HuH-7 (cell line): Measurements from ENCODE around the gene PRRT3.

Experiments used
- DNase-seq: peaks from one replicate; pipeline ENCODE4 v3.0.0; 2011; ENCODE audit warnings: low spot score

Gene PRRT3

DNA sequence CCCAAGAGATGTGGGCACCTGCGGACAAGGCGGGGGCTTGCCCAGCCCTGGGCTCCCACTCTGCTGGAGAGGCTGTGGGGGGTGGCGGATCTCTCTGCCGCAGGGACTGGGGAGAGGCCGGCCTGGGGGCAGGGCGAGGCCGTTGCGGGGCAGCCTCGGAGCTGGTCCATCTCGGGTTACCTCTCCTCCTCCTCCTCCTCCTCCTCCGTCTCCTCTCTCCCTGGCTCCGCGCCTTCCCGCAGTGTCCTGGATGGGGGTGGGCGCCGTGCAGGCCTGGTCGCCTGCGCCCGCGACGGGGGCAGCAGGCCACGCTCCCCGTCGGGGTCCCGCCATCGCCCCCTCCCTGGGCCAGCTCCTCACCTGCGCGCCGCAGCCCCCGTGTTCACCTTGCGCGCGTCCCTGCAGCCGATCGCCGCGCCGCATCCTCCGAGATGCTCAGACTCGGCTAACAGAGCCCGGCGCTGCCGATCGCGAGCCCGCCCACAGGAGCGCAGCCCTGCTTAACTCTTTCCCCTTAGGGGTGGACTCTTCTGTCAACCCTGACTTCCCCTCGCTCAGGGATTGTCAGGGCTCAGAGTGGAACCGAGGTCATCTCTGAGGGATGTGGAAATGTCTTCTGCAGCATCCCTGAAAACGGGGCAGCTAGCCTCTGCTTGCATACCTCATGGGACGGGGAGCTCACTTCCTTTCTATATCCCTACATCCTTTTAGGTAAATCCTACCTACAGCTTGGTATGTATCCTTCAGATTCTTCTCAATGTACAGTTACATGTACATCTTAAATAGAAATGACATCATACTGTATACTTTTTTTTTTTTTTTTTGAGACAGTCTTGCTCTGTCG is at the start of gene PRRT3:
Gene PRRT3 (minus strand): TSS at position 447 of the 844 bp plus-strand sequence. CDS start 2,293 bp downstream, outside the sequence.
- peak; percentile 83 for DNase-seq

DNA sequence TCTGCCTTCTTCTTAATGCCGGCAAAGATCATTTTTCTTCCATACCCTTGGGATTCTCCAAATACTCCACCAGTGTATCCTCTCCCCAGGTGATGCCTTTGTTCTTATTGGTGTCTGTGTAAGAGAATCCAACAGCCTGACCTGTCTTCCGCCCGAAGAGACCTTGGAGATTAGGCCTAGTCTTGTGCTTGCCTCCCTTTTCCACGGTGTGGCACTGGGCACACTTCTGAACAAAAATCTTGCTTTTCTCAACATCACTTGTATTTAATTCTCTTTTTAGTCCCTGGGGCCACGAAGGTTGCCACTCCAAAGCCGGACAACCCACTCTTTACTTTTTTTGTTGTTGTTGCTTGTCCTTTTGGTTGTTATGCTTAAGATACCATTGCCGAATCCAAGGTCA is 48.5 kb upstream of the PRRT3 start:
- DNase-seq = no peak

DNA sequence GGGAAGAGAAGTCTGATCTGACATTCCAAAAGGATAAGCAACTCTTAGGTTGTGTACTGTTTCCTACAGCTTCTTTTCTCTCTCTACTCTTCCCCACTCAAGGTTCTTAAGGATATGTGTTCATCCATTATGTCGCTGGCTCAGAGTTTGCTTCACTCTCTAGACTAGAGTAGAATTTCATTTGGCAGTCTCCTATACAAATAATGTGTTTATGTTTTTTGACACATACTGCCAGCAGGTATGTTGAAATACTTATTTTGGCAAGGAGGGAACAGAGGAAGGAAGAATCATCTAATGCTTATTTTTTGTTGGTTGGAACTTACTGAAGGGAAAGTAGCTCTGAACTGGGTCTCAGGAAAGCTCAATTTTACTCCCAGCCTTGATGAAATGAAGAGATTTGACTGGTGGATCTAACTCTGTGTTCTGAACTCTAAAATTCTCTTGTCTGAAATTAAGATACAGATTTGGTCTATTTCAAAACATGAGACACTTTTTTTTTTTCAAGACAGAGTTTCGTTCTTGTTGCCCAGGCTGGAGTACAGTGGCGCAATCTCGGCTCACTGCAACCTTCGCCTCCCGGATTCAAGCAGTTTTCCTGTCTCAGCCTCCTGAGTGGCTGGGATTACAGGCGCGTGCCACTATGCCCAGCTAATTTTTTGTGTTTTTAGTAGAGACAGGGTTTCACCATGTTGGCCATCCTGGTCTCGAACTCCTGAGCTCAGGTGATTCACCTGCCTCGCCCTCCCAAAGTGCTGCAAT is 42.1 kb upstream of the PRRT3 start:
- DNase-seq = no peak

DNA sequence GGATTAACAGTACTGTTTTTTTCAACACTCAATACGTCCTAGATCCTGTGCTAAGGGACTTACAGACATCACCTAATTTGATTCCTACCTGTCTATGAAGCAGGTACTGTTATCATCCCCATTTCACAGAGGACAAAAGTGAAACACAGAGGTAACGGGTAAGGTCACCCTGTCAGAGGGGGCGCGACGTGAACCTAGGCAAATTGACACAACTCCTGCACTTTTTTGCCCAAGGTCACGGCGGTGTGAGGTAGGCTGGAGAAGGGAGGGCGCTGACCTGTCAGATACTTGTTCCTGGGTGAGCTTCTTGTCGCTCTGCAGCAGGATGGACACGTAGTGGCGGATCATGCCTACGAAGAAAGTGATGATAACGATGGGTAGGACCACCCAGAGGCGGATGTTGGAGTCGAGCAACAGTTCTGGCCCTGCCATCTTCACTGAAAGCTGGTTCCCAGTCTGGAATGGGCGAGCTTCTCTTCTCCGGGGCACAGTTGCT is 34.1 kb upstream of the PRRT3 start:
- DNase-seq = no peak

DNA sequence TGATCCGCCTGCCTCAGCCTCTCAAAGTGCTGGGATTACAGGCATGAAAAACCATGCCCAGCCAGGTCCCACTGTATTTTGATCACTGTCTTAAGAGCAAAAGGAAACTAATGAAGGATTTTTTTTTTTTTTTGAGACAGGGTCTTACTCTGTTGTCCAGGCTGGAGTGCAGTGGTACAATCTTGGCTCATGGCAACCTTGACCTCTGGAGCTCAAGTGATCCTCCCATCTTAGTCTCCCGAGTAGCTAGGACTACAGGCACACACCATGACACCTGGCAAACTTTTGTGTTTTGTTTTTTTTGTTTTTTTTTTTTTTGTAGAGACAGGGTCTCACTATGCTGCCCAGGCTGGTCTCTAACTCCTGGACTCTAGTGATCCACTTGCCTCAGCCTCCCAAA is 28.0 kb upstream of the PRRT3 start:
- DNase-seq = no peak

GRCh38 chr3:9978710-9979305 is 26.6 kb upstream of the PRRT3 start:
- DNase-seq = no peak

GRCh38 chr3:9976721-9977709 is 24.8 kb upstream of the PRRT3 start:
- DNase-seq = peak; percentile 72

DNA sequence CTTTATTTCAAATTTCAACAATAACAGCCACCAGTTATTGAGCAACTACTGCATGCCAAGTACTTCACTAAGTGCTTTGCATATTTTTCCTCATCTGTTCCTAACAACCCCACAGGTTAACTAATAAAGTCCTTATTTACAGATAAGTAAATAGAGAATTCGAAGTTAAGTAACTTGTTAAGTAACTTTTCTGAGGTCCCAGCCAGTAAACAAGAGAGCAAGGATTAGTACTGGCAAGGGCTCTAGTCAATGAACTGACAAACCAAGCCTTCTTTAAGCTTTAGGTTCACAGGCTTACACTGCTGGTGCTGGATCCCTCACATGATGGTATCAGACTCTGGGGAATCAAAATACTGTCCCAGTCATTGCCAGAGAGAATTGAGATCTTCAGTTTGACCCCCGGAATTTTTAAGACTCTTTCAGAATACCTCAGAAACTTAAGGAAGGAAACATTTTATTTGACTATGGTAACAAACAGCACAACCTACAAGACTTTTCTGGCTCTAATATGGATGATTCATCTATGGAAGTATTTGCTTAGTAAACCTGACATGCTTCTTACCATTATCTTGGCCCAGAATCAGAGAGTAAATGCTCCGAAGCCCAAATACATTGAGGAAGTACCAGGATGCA is 17.9 kb upstream of the PRRT3 start:
- no peak for DNase-seq

DNA sequence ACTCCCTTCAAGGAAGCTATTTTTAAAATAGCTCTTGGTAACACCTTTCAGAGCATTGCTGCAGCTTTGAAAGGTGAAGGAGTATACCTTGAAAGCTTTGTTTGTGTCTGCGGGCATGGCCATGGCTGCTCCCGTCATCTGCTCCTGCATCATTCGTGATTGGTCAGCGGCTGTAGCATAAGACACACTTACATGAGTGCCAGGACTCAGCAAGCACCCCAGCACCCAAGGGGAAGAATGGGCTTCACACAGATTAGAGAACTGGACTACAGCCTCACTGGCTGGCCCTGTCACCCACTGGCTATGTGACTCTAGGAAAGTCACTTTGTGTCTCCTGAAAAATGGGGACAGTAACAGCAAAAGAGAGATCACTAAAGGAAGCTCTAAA is 17.4 kb upstream of the PRRT3 start:
- DNase-seq = no peak

- DNase-seq = no peak
Observed at GRCh38 chr3:9966841-9967240, 14.6 kb upstream of the PRRT3 start.

- DNase-seq = no peak
Observed at GRCh38 chr3:9965200-9965875, 13.1 kb upstream of the PRRT3 start.

- DNase-seq = no peak
Observed at GRCh38 chr3:9957214-9957613, 5.0 kb upstream of the PRRT3 start.

DNA sequence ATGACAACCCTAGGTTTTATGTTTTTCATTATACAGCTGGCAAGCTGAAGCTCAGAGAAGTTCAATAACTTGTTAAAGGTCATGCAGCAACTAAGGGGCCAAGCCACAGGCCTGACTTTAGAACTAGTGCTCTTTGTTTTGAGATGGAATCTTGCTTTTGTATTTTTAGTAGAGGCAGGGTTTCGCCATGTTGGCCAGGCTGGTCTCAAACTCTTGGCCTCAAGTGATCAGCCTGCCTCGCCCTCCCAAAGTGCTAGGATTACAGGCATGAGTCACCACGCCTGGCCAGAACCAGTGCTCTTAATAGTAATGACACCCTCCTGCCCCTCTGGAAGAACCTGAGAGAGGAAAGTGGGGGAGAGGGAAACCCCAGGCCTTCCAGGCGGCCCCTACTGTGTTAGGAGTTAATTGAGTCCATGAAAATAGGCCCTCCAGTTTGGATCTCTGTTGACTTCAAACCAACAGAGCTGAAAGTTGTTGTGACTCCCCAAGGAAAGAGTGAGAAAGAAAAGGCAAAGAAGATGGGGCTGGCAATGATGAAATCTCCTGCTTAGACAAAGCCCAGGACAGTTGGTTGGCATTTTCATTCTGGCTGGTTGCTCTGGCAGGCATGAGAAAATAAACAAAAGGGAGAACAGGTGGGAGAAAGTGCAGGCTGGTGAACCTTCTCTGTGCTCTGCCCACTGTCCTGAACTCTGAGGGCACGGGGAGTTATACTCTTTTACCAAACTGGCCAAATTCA is 3.6 kb upstream of the PRRT3 start:
- DNase-seq = no peak

- DNase-seq = peak; percentile 66
Observed at GRCh38 chr3:9955067-9955502, 2.9 kb upstream of the PRRT3 start.

DNA sequence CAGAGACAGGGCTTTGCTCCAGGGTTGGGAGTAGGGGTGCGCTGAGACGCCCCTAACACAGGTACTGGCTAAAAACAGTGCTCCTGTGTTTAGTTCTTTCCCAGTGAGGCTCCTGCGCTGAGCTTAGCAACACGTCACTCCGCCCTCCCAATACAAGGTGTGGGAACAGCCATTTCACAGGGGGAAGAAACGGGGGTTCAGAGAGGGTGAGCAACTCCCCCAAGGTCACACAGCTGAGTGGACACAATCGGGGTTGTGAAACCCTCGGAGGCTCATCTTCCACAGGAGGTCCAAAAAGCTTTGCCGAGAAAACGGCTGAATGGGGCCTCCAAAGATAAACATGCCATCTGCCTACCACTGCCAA is 628 bp downstream of the PRRT3 start:
- DNase-seq = no peak

DNA sequence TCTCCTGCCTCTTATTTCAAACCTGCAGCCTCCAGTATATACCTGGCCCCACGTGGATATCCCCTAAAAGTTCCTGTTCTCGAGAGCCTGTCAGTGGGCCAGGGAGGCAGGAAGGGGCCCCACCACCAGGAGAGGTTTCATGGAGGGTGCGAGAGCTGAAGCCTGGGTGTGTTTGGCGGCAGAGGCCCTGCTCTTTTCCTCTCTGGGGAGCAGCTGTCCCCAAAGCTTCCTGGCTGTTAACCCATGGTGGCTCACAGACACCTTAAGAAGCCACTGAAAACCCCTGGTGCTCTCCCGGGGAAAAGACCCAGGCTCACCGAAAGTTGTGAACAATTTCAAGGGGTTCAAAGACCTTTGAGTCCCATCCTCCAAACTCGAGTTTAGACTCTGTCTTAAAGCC is 1.1 kb downstream of the PRRT3 start:
- no peak for DNase-seq

- DNase-seq = no peak
Observed at GRCh38 chr3:9949626-9950025, 2.6 kb downstream of the PRRT3 start.

GRCh38 chr3:9949115-9949514 is 3.1 kb downstream of the PRRT3 start:
- DNase-seq = no peak

GRCh38 chr3:9948586-9948985 is 3.6 kb downstream of the PRRT3 start:
- no peak for DNase-seq
